Measurements from ENCODE around the gene WNT16.
A peak's percentile ranks its signal among the peaks of the same experiment; 100 is the strongest.

WNT16 gene

DNA sequence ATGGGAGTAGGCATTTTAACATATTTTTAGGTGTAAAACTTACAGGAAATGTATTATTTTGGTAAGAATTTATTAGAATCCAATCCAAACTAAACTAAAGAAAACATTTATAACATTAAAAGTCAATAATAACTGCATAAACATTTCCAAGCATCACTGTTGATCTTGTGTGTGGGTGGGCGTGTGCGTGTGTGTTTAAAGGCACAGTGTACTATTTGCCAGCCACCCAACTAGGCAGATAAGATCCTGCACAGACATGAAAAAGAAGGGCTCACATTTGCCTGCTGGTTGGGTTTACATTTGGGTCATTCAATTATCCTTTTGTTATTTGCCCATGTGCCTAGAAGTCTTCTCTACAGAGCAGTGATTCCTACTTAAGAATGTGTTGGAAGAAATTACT is 31.0 kb upstream of the WNT16 start:
- in situ Hi-C loops (cut with HindIII; ENCODE audit: low pct_ligation_motif_present, low sequenced_read_pairs) = no loop called here
- DNase-seq = no peak
- Histone ChIP-seq H3K36me3 (replicated peaks) (no peaks in the 10 kb centered on the region), H3K27me3 (replicated peaks) (no peaks in the 10 kb centered on the region), H3K4me3 (ENCODE audit: low read depth, low read length) (no peak overlapping the region), H3K27ac (peak overlapping the region; percentile 57)
- TF ChIP-seq, protein P1, sequence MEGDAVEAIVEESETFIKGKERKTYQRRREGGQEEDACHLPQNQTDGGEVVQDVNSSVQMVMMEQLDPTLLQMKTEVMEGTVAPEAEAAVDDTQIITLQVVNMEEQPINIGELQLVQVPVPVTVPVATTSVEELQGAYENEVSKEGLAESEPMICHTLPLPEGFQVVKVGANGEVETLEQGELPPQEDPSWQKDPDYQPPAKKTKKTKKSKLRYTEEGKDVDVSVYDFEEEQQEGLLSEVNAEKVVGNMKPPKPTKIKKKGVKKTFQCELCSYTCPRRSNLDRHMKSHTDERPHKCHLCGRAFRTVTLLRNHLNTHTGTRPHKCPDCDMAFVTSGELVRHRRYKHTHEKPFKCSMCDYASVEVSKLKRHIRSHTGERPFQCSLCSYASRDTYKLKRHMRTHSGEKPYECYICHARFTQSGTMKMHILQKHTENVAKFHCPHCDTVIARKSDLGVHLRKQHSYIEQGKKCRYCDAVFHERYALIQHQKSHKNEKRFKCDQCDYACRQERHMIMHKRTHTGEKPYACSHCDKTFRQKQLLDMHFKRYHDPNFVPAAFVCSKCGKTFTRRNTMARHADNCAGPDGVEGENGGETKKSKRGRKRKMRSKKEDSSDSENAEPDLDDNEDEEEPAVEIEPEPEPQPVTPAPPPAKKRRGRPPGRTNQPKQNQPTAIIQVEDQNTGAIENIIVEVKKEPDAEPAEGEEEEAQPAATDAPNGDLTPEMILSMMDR (IDR thresholded peaks at IDR 0.05; ENCODE audit: low read depth, low read length, missing control alignments) = no peak

DNA sequence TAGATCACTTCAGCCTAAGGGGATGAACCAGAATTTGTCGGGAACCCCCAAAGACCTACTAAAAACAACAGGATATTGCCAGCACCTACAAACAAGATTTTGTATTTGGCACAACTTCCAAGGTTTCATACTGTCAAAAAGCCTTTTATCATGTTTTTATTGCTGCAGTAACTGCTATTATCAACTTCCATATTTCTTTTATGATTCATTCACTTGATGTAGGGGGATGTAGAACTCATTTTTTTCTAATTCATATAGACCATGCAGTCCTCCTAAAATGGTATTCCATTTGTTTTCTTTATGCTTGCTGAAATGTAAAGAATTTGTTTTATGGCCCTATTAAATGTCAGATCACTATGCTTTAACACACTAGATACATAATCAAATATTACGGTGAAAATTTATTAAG is 30.0 kb upstream of the WNT16 start:
- peak overlapping the region; percentile 57 for H3K27ac ChIP-seq
- H3K27me3 ChIP-seq (replicated peaks) = no peaks in the 10 kb centered on the region
- no peak overlapping the region for H3K4me3 ChIP-seq (ENCODE audit: low read depth, low read length)
- TF ChIP-seq, protein P1 (IDR thresholded peaks at IDR 0.05; ENCODE audit: low read depth, low read length, missing control alignments) = no peak
- in situ Hi-C loops (cut with HindIII; ENCODE audit: low pct_ligation_motif_present, low sequenced_read_pairs) = no loop called here
- no peaks in the 10 kb centered on the region for H3K36me3 ChIP-seq (replicated peaks)
- DNase-seq = no peak

DNA sequence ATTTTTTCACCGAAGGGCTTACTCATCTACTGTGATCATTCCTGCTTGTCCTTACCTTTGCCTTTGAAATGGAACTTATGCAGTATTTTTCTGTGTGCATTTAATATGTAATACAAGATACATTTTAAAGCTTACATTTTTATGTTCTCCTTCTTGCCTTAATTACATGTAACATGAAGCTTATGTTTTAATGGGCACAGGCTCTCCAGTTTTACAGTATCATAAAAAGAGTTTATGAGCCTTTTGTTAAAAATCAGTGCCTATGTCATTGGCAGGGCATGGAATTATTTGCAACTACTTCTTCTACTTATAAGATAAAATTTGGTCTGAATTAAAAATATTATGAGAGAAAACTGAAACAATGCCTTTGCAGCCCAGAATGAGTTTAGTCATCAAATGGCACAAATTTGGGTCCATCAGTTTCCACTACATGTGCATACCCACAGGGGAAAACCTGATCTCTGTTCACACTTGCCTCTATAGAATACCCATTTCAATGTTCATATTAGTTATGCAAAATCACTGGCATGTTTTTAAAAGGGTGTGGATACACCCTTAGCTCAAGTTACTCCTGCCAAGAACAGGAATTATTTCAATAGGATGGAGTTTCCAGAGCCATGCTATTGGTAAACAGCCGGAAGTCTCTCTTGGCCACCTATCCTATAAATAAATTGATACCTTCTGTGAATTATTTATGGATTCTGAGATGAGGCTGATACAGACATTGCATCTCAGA is 27.9 kb upstream of the WNT16 start:
- no peak overlapping the region for H3K4me3 ChIP-seq (ENCODE audit: low read depth, low read length)
- TF ChIP-seq, protein P1 (IDR thresholded peaks at IDR 0.05; ENCODE audit: low read depth, low read length, missing control alignments) = no peak
- peak overlapping the region; percentile 84 for H3K27ac ChIP-seq
- in situ Hi-C loops (cut with HindIII; ENCODE audit: low pct_ligation_motif_present, low sequenced_read_pairs) = no loop called here
- H3K27me3 ChIP-seq (replicated peaks) = no peaks in the 10 kb centered on the region
- DNase-seq = no peak
- H3K36me3 ChIP-seq (replicated peaks) = no peaks in the 10 kb centered on the region

DNA sequence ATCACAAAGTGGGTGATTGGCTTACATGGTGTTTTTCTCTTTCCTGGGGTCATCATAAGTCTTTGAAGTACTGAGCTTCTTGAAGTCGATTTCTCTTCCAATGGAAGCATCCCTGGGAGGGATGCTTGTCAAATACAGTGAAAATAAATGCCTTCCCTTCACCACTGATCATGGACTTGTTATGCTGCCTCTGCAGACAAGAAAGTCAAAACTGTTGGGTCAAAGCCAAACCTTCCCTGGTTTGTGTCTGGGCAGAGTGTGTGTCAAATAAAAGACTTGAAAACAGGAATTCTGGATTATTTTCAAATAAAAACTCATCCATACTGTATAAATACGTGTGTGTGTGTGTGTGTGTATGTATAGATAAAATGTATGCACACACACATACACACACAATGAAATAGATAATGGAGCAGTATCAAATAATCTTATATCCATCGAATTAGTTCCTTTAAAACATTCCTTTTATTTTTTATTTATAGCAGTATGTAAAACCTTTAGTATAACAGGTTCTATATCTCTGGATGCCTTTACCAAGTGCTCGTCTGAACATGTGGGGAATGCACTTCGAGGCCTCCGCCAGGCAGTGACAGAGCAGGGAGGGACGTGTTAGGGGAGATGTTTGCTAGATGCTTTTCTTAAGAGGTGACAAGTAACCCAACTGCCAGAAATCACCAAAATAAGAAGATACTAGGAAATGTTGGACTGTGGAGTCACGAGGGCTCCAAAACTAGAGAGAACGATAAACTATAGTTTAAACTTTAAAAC is 27.2 kb upstream of the WNT16 start:
- Histone ChIP-seq H3K4me3 (ENCODE audit: low read depth, low read length) (no peak overlapping the region), H3K27ac (peak overlapping the region; percentile 84), H3K36me3 (replicated peaks) (no peaks in the 10 kb centered on the region), H3K27me3 (replicated peaks) (no peaks in the 10 kb centered on the region)
- in situ Hi-C loops (cut with HindIII; ENCODE audit: low pct_ligation_motif_present, low sequenced_read_pairs) = no loop called here
- TF ChIP-seq, protein P1 (IDR thresholded peaks at IDR 0.05; ENCODE audit: low read depth, low read length, missing control alignments) = no peak
- DNase-seq = peak; percentile 46

DNA sequence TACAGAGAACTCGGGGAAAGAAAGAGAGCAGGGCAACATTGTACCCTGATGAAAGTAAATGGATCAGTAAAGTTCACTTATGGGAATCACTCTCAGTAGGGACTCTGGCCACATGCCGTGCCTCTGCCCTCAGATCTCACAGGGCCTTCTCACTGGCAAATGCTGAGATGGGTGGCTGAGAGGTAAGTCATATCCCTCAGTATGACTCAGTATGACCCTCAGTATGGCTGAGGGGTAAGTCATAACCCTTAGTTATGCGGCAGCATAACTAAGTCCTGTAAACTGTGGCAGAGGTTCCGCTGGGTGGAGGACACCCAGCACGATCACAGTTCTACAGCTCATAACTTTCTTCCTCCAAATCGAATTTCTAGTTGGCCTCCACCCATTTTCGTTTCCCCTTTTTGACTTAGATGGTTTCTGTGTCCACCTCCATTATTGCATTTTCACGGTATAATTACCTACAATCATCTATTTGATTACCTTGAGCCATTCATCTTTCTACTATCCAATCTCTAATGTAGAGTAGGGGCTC is 26.5 kb upstream of the WNT16 start:
- Histone ChIP-seq H3K36me3 (replicated peaks) (no peaks in the 10 kb centered on the region), H3K27ac (peak overlapping the region; percentile 84), H3K4me3 (ENCODE audit: low read depth, low read length) (no peak overlapping the region), H3K27me3 (replicated peaks) (no peaks in the 10 kb centered on the region)
- in situ Hi-C loops (cut with HindIII; ENCODE audit: low pct_ligation_motif_present, low sequenced_read_pairs) = no loop called here
- TF ChIP-seq, protein P1 (IDR thresholded peaks at IDR 0.05; ENCODE audit: low read depth, low read length, missing control alignments) = no peak
- peak; percentile 83 for DNase-seq
